ENCODE measurements around the gene TMEM253. TPM values are rescaled to one million over a fixed set of nuclear protein-coding genes. Genes with fewer than 3 reads are reported as not detected.

The TMEM253 gene
- total RNA-seq, 1 donor = 0.27 TPM

DNA sequence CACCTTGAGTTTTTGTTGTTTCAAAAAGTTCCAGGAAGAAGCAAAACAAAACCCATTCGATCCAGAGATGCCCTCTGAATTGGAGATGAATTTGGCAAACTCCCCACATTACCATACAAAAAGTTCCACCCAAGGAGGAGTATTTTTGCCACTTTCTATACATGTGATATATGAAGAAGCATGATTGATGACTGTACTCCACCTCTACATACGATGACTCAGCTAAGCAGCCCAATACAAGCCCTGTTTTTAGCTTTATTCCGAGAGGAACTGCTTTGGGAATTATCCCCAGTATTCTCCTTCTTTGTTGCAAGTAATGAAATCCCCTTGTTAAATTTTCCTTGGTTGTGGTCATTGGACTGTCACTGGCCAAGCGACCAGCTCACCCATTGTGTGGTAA, 11.4 kb downstream of the TMEM253 start:
- H3K4me3 ChIP-seq (ENCODE audit: low read depth, low read length) = no peak overlapping the region
- DNase-seq (ENCODE audit: low read depth) = no peak
- TF ChIP-seq, protein P1, sequence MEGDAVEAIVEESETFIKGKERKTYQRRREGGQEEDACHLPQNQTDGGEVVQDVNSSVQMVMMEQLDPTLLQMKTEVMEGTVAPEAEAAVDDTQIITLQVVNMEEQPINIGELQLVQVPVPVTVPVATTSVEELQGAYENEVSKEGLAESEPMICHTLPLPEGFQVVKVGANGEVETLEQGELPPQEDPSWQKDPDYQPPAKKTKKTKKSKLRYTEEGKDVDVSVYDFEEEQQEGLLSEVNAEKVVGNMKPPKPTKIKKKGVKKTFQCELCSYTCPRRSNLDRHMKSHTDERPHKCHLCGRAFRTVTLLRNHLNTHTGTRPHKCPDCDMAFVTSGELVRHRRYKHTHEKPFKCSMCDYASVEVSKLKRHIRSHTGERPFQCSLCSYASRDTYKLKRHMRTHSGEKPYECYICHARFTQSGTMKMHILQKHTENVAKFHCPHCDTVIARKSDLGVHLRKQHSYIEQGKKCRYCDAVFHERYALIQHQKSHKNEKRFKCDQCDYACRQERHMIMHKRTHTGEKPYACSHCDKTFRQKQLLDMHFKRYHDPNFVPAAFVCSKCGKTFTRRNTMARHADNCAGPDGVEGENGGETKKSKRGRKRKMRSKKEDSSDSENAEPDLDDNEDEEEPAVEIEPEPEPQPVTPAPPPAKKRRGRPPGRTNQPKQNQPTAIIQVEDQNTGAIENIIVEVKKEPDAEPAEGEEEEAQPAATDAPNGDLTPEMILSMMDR (IDR thresholded peaks at IDR 0.05; ENCODE audit: insufficient read depth, low read length) = no peak

DNA sequence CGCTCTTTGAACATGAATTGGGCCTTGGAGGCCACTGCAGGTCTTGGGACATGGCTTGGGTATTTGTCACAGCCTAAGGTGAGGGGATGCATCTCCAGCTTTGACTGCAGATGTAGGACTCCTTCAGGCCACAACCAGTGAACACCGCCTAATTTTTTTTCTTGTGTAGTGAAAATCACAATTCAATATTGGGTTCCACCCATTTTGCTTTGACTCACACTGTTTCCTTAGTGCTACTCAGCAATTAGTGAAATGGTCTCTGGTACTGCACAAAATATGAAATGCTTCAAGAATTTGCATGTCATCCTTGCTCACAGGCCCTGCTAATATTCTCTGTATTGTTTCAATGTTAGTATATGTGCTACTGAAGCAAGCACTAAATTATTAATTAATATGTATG, 12.5 kb downstream of the TMEM253 start:
- no peak overlapping the region for H3K4me3 ChIP-seq (ENCODE audit: low read depth, low read length)
- no peak for DNase-seq (ENCODE audit: low read depth)
- TF ChIP-seq, protein P1 (IDR thresholded peaks at IDR 0.05; ENCODE audit: insufficient read depth, low read length) = no peak

DNA sequence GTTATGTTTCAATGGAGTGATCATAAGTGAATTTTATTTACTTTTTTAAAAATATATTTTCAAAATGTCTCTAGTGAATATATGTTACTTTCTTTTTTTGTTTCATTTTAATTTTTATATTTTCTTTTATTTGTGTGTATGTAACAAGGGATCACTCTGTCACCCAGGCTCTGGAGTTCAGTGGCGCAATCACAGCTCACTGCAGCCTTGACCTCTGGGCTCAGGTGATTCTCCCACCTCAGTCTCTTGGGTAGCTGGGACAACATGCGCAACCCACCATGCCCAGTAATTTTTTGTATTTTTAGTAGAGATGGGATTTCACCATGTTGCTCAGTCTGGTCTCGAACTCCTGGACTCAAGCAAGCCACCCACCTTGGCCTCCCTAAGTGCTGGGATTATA, 18.1 kb downstream of the TMEM253 start:
- no peak for DNase-seq (ENCODE audit: low read depth)
- TF ChIP-seq, protein P1 (IDR thresholded peaks at IDR 0.05; ENCODE audit: insufficient read depth, low read length) = no peak
- H3K4me3 ChIP-seq (ENCODE audit: low read depth, low read length) = no peak overlapping the region

DNA sequence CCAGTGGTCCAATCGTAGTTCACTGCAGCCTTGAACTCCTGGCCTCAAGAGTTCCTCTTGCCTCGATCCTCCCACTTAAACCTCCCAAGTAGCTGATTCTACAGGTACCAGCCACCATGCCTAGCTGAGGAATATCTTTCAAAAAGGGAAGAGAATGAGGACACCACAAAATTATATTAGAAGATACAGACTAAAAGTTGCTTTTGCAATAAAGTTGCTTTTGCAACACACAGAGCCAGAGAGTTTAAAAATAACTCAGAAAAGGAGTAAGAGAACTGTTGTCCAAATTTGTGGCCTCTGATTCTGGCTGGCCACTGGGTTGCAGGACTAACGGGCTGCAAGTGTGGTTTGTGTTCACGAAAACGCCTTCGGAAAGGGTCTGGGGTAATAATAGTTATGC, 19.8 kb downstream of the TMEM253 start:
- H3K4me3 ChIP-seq (ENCODE audit: low read depth, low read length) = no peak overlapping the region
- TF ChIP-seq, protein P1 (IDR thresholded peaks at IDR 0.05; ENCODE audit: insufficient read depth, low read length) = no peak
- DNase-seq (ENCODE audit: low read depth) = no peak

DNA sequence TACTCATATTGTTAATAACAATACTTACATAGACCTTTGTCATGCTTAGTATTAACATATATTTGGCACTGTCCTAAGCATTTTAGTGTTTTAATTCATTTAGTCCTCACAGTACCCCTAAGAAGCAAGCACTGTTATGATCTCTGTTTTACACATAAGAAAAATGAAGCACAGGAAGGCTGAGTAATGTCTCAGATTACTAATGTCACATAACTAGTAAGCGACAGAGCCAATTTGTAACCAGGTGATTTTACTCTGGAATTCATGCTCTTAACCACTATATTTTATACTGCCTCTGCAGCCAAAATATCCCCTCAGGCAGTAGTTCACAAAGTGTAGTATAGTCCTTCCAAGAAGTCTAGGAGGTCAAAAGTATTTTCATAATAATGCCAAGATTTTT, 20.3 kb downstream of the TMEM253 start:
- TF ChIP-seq, protein P1 (IDR thresholded peaks at IDR 0.05; ENCODE audit: insufficient read depth, low read length) = no peak
- no peak for DNase-seq (ENCODE audit: low read depth)
- H3K4me3 ChIP-seq (ENCODE audit: low read depth, low read length) = no peak overlapping the region

DNA sequence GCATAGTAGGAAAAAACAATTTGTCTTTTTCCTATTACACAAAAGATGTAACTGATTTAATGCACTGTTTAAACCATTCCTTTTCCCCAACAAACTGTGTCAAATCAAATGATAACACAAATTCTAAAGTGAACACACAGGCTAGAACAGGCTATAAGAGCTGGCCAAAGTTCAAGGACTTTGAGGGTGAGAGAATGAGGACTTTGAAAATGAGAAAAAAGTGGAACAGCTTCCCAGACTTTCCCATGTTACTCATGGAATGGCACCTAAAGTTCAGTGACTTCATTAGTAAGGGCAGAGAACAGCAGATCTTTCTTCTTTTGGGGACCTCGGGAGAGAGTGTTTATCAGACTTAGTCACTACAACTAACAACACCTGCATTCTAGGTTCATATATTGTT, 22.6 kb downstream of the TMEM253 start:
- no peak overlapping the region for H3K4me3 ChIP-seq (ENCODE audit: low read depth, low read length)
- DNase-seq (ENCODE audit: low read depth) = no peak
- TF ChIP-seq, protein P1 (IDR thresholded peaks at IDR 0.05; ENCODE audit: insufficient read depth, low read length) = no peak

DNA sequence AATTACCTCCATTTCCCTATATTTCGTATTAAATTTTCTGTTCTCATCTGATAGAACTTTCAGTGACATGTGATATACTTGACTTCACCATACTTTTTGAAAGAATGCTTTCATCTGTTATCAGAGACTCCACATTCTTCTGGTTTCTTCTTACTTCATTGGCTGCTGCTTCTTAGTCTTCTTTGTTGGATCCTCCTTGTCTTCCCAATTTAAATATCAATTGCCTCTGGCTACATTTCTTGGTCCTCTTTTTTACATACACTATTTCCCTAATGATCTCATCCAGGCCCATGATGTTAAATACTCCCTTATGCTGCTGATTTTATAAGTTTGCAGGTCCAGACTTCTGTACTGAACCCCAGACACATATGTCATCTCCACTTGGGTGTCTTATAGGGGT, 33.0 kb downstream of the TMEM253 start:
- H3K4me3 ChIP-seq (ENCODE audit: low read depth, low read length) = no peak overlapping the region
- DNase-seq (ENCODE audit: low read depth) = no peak
- TF ChIP-seq, protein P1 (IDR thresholded peaks at IDR 0.05; ENCODE audit: insufficient read depth, low read length) = no peak
